ENCODE results near the gene SMIM15. TPM values are rescaled to one million over a fixed set of nuclear protein-coding genes. Genes with fewer than 3 reads are reported as not detected.

Gene SMIM15
- total and polyA plus RNA-seq, 2 of the 13 experiments (the other 11 are each of a cell fraction or from before 2014, with no cell fraction given), result 12.7 to 58.2 TPM

DNA sequence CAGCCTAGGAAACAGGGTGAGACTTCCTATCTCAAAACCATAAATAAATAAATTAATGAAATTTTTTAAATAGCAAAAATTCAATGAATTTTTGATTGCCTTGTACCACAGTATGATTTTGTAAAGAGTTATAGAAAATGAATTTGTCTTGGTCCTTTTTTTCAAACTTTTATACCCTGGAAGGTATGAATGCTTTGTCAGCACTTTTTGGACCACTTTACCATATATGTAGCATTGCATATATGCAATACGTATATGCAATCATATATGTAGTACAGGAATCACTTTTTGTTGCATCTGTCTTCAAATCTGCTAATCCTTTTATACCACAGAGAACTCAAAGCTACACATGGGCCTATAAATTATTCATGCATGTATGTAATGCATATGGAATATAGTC is 9.2 kb upstream of the SMIM15 start:
- no peaks in the 10 kb centered on the region for H3K4me1 ChIP-seq (ENCODE audit: insufficient read depth, low read length)
- no peak overlapping the region for H3K4me2 ChIP-seq (ENCODE audit: low read depth, low read length)
- no peaks in the 10 kb centered on the region for H3K9me3 ChIP-seq (ENCODE audit: low read length)
- ChIA-PET CTCF (ENCODE audit: low intra/inter-chr PET ratio, low total read pairs) (no interaction called here), POLR2A (no interaction called here)
- no TSS peak for BruUV-seq (replicated peaks)
- H3K27ac ChIP-seq (ENCODE audit: extremely low read length, insufficient read depth, low read length), result no peak overlapping the region
- no peak for ATAC-seq
- intact Hi-C loops (cut with micrococcal nuclease; ENCODE audit: unreplicated experiment), result loop anchor here (5.0 kb wide), 1 partner anchor 761 kb away; no protein-coding TSS in a partner anchor
- H4K20me1 ChIP-seq (ENCODE audit: insufficient read depth, low read length), result no peaks in the 10 kb centered on the region
- DNase-seq (ENCODE audit: low spot score), result no peak
- FAIRE-seq, result no peak
- TF ChIP-seq, protein P1, sequence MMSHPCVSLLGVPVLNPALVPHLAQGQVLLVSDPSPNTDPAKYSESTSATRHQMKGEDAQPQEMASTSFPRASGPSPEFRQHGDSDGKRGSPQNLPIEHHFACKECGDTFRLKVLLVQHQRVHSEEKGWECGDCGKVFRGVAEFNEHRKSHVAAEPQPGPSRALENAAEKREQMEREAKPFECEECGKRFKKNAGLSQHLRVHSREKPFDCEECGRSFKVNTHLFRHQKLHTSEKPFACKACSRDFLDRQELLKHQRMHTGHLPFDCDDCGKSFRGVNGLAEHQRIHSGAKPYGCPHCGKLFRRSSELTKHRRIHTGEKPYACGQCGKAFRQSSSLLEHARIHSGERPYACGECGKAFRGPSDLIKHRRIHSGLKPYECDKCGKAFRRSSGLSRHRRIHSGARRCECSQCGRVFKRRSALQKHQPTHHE (CRISPR knock-in tag; IDR thresholded peaks at IDR 0.05; ENCODE audit: borderline replicate concordance), result no peak
- TF ChIP-seq ZNF775 (CRISPR knock-in tag; IDR thresholded peaks at IDR 0.05; ENCODE audit: borderline replicate concordance), result no peak
- no peak for TF ChIP-seq ZNF891 (CRISPR knock-in tag; IDR thresholded peaks at IDR 0.05)
- TF ChIP-seq IKZF1 (IDR thresholded peaks at IDR 0.05), result no peak
- TF ChIP-seq FOXO1 (CRISPR knock-in tag; IDR thresholded peaks at IDR 0.05), result no peak
- TF ChIP-seq MAFK (conservative IDR thresholded peaks at IDR 0.05 in 1 of 2, IDR thresholded peaks at IDR 0.05 in 1 of 2; ENCODE audit: low read length in 2 of 2), result peak; percentile 94 to 98
- peak; percentile 96 for TF ChIP-seq MAFF (IDR thresholded peaks at IDR 0.05; ENCODE audit: low read depth, low read length)
- TF ChIP-seq SETDB1 (CRISPR knock-in tag; IDR thresholded peaks at IDR 0.05; ENCODE audit: borderline replicate concordance), result no peak
- H2AFZ ChIP-seq (ENCODE audit: low read length), result no peak overlapping the region
- WGBS (ENCODE audit: low lambda C conversion rate), result 100% methylated on average over 1 of the region's 1 CpG
- no peaks in the 10 kb centered on the region for H3K79me2 ChIP-seq (ENCODE audit: insufficient read depth, low read length)
- no peaks in the 10 kb centered on the region for H3K27me3 ChIP-seq (ENCODE audit: control insufficient read depth in 1 of 2, insufficient read depth in 2 of 2, low read length in 2 of 2)
- in situ Hi-C loops (cut with HindIII; ENCODE audit: extremely low pct_ligation_motif_present, low pct_unique_long_range_greater_than_20kb), result no loop called here
- no peak overlapping the region for H3K4me3 ChIP-seq (replicated peaks in 1 of 3; ENCODE audit: insufficient read depth in 1 of 3, low read depth in 2 of 3, low read length in 3 of 3)
- H3K9ac ChIP-seq (ENCODE audit: insufficient read depth, low read depth, low read length), result no peak overlapping the region
- no peaks in the 10 kb centered on the region for H3K36me3 ChIP-seq (replicated peaks in 1 of 2; ENCODE audit: control insufficient read depth in 1 of 2, insufficient read depth in 2 of 2, low read length in 2 of 2)

DNA sequence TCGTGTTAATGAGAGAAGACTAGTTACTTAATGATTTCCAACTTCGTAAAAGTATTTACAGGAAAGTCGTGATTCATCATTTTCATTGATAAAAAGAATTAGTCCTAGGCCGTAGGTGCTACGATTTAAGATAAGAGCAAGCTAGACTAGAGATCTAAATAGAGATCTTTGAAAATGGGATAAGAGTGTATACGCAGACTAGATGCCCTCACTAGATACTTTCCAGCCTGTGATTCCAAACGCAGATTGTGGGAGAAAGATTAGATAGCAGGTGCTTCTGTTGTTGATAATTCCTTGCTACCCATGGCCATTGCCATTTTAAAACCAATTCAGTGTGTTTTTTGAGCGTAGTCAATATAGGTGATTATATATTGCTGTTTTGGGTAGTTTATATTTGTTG is 6.7 kb upstream of the SMIM15 start:
- Histone ChIP-seq H3K4me1 (ENCODE audit: insufficient read depth, low read length) (peaks cover 7% of the 10 kb centered on the region), H3K27ac (ENCODE audit: extremely low read length, insufficient read depth, low read length) (no peak overlapping the region), H3K79me2 (ENCODE audit: insufficient read depth, low read length) (no peaks in the 10 kb centered on the region), H3K36me3 (replicated peaks in 1 of 2; ENCODE audit: control insufficient read depth in 1 of 2, insufficient read depth in 2 of 2, low read length in 2 of 2) (no peaks in the 10 kb centered on the region), H3K4me3 (replicated peaks in 1 of 3; ENCODE audit: insufficient read depth in 1 of 3, low read depth in 2 of 3, low read length in 3 of 3) (no peak overlapping the region), H3K27me3 (ENCODE audit: control insufficient read depth in 1 of 2, insufficient read depth in 2 of 2, low read length in 2 of 2) (no peaks in the 10 kb centered on the region), H2AFZ (ENCODE audit: low read length) (no peak overlapping the region), H4K20me1 (ENCODE audit: insufficient read depth, low read length) (no peaks in the 10 kb centered on the region), H3K9me3 (ENCODE audit: low read length) (no peaks in the 10 kb centered on the region), H3K4me2 (ENCODE audit: low read depth, low read length) (no peak overlapping the region), H3K9ac (ENCODE audit: insufficient read depth, low read depth, low read length) (no peak overlapping the region)
- DNase-seq (ENCODE audit: low spot score) (no peak), FAIRE-seq (no peak), ATAC-seq (no peak)
- POLR2A ChIA-PET, result no interaction called here
- CTCF ChIA-PET (ENCODE audit: low intra/inter-chr PET ratio, low total read pairs), result no interaction called here
- BruUV-seq (replicated peaks), result no TSS peak
- 90% methylated on average over 8 of the region's 8 CpGs for WGBS (ENCODE audit: low lambda C conversion rate)
- in situ Hi-C loops (cut with HindIII; ENCODE audit: extremely low pct_ligation_motif_present, low pct_unique_long_range_greater_than_20kb), result no loop called here
- intact Hi-C loops (cut with micrococcal nuclease; ENCODE audit: unreplicated experiment), result loop anchor here (10.0 kb wide), 2 partner anchors 214 to 486 kb away; no protein-coding TSS in a partner anchor
- TF ChIP-seq JUNB (CRISPR knock-in tag; IDR thresholded peaks at IDR 0.05; ENCODE audit: borderline replicate concordance) (no peak), SAFB2 (CRISPR knock-in tag; IDR thresholded peaks at IDR 0.05; ENCODE audit: borderline replicate concordance, low read depth) (no peak), SALL2 (CRISPR knock-in tag; IDR thresholded peaks at IDR 0.05) (no peak), HDAC2 (CRISPR knock-in tag; IDR thresholded peaks at IDR 0.05) (no peak), ZNF382 (CRISPR knock-in tag; IDR thresholded peaks at IDR 0.05; ENCODE audit: borderline replicate concordance) (no peak), HNRNPK (IDR thresholded peaks at IDR 0.05; ENCODE audit: low read depth, low read length, poor library complexity, severe bottlenecking) (no peak)
- TF ChIP-seq, protein P2, sequence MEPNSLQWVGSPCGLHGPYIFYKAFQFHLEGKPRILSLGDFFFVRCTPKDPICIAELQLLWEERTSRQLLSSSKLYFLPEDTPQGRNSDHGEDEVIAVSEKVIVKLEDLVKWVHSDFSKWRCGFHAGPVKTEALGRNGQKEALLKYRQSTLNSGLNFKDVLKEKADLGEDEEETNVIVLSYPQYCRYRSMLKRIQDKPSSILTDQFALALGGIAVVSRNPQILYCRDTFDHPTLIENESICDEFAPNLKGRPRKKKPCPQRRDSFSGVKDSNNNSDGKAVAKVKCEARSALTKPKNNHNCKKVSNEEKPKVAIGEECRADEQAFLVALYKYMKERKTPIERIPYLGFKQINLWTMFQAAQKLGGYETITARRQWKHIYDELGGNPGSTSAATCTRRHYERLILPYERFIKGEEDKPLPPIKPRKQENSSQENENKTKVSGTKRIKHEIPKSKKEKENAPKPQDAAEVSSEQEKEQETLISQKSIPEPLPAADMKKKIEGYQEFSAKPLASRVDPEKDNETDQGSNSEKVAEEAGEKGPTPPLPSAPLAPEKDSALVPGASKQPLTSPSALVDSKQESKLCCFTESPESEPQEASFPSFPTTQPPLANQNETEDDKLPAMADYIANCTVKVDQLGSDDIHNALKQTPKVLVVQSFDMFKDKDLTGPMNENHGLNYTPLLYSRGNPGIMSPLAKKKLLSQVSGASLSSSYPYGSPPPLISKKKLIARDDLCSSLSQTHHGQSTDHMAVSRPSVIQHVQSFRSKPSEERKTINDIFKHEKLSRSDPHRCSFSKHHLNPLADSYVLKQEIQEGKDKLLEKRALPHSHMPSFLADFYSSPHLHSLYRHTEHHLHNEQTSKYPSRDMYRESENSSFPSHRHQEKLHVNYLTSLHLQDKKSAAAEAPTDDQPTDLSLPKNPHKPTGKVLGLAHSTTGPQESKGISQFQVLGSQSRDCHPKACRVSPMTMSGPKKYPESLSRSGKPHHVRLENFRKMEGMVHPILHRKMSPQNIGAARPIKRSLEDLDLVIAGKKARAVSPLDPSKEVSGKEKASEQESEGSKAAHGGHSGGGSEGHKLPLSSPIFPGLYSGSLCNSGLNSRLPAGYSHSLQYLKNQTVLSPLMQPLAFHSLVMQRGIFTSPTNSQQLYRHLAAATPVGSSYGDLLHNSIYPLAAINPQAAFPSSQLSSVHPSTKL (CRISPR knock-in tag; IDR thresholded peaks at IDR 0.05), result no peak
